HepG2 (cell line): ENCODE measurements around the gene ABHD15. TPM values are rescaled to one million over a fixed set of nuclear protein-coding genes. Genes with fewer than 3 reads are reported as not detected.
A peak's percentile ranks its signal among the peaks of the same experiment; 100 is the strongest.

Experiments used
- CBX1 ChIP-seq: IDR thresholded peaks from one replicate; pipeline ENCODE4 v1.6.1; 2016; ENCODE audit warnings: antibody characterized with exemption, low read depth
- ERF ChIP-seq: IDR thresholded peaks from 2 replicates; pipeline ENCODE4 v1.6.1; 2018; ENCODE audit warnings: missing biosample characterization, missing genetic modification reagents
- GABPB1 ChIP-seq: IDR thresholded peaks from 2 replicates; pipeline ENCODE4 v1.6.1; 2016; ENCODE audit warnings: mild to moderate bottlenecking, missing genetic modification reagents, moderate library complexity, missing compliant biosample characterization
- HOXA3 ChIP-seq: sonication (generic); formaldehyde crosslinking; IDR thresholded peaks from 2 replicates; pipeline ENCODE4 v1.5.0; 2020; ENCODE audit warnings: missing genetic modification reagents
- ISL2 ChIP-seq: sonication (generic); formaldehyde crosslinking; IDR thresholded peaks from 2 replicates; pipeline ENCODE4 v1.5.0; 2020; ENCODE audit warnings: missing genetic modification reagents
- NFATC3 ChIP-seq: sonication (generic); formaldehyde crosslinking; IDR thresholded peaks from 2 replicates; pipeline ENCODE4 v1.5.1; 2020; ENCODE audit warnings: mild to moderate bottlenecking, missing genetic modification reagents
- PAWR ChIP-seq: sonication (generic); formaldehyde crosslinking; IDR thresholded peaks from 2 replicates; pipeline ENCODE4 v1.4.0; 2020; ENCODE audit warnings: missing genetic modification reagents, mild to moderate bottlenecking, borderline replicate concordance
- PHB2 ChIP-seq: fragments of 450-650 bp; IDR thresholded peaks from 2 replicates; pipeline ENCODE4 v1.6.1; 2018; ENCODE audit not compliant: partially characterized antibody
- RAD51 ChIP-seq: fragments of 450-650 bp; IDR thresholded peaks from 2 replicates; pipeline ENCODE4 v1.6.1; 2016; ENCODE audit warnings: borderline replicate concordance
- SIN3A ChIP-seq: IDR thresholded peaks from 2 replicates; pipeline ENCODE4 v1.6.1; 2011; ENCODE audit warnings: low read depth, mild to moderate bottlenecking, control low read depth, low read length, borderline replicate concordance
- SIX4 ChIP-seq: sonication (generic); formaldehyde crosslinking; IDR thresholded peaks from 2 replicates; pipeline ENCODE4 v1.4.0; 2020; ENCODE audit warnings: missing genetic modification reagents
- SMAD1 ChIP-seq: sonication (generic); formaldehyde crosslinking; IDR thresholded peaks from 2 replicates; pipeline ENCODE4 v1.4.0; 2020; ENCODE audit warnings: missing genetic modification reagents, low read depth, mild to moderate bottlenecking, borderline replicate concordance
- ZC3H13 ChIP-seq: sonication (generic); formaldehyde crosslinking; IDR thresholded peaks from 2 replicates; pipeline ENCODE4 v1.8.1; 2023; ENCODE audit warnings: mild to moderate bottlenecking, missing genetic modification reagents, moderate library complexity
- ZFP1 ChIP-seq: IDR thresholded peaks from 2 replicates; pipeline ENCODE4 v1.6.1; 2016
- ZNF563 ChIP-seq: sonication (generic); formaldehyde crosslinking; IDR thresholded peaks from 2 replicates; pipeline ENCODE4 v1.8.0; 2022; ENCODE audit warnings: mild to moderate bottlenecking, moderate library complexity, missing genetic modification reagents
- ZNF570 ChIP-seq: sonication (generic); formaldehyde crosslinking; IDR thresholded peaks from 2 replicates; pipeline ENCODE4 v1.4.0; 2020; ENCODE audit warnings: mild to moderate bottlenecking, missing genetic modification reagents, borderline replicate concordance
- ZNF589 ChIP-seq: sonication (generic); formaldehyde crosslinking; conservative IDR thresholded peaks from 2 replicates; pipeline ENCODE4 v1.8.0; 2022; ENCODE audit warnings: mild to moderate bottlenecking, moderate library complexity, missing genetic modification reagents
- ZNF660 ChIP-seq: sonication (generic); formaldehyde crosslinking; IDR thresholded peaks from 2 replicates; pipeline ENCODE4 v1.5.1; 2020; ENCODE audit warnings: mild to moderate bottlenecking, low read depth, missing genetic modification reagents, borderline replicate concordance
- polyA plus RNA-seq, 8 experiments: library from polyadenylated mRNA; depleted of rRNA in 3 of 8; stranded (reverse) in 7 of 8; unstranded in 1 of 8; fragments of >200 nt; fragmentation: Illumina TruSeq in 4 of 8; extraction: Trizol in 4 of 8; gene quantifications; 2 replicates each; pipeline versions ENCODE4 v1.2.1 to v1.2.3, GENCODE V29; 2011 to 2016; ENCODE audit warnings: low read depth in 4 of 8, missing spikeins in 1 of 8, mixed read lengths in 1 of 8; ENCODE audit not compliant: insufficient read depth in 1 of 8
- total RNA-seq, 5 experiments: library from RNA; depleted of rRNA; stranded (reverse); fragments of >200 nt; fragmentation: Illumina TruSeq; extraction: Trizol; gene quantifications; 2 replicates each; pipeline ENCODE4 v1.2.3, GENCODE V29; 2016; ENCODE audit warnings: low read depth in 1 of 5
- TF ChIP-seq, protein P1 (sequence below): fragments of 450-650 bp; IDR thresholded peaks from 2 replicates; pipeline ENCODE4 v1.6.1; 2016
- TF ChIP-seq, protein P2 (sequence below): sonication (generic); formaldehyde crosslinking; IDR thresholded peaks from 2 replicates; pipeline ENCODE4 v1.4.0; 2020; ENCODE audit warnings: missing genetic modification reagents, borderline replicate concordance
- TF ChIP-seq, protein P3 (sequence below): sonication (generic); formaldehyde crosslinking; IDR thresholded peaks from 2 replicates; pipeline ENCODE4 v1.4.0; 2020; ENCODE audit warnings: mild to moderate bottlenecking, low read depth, missing genetic modification reagents

The ABHD15 gene
- total and polyA plus RNA-seq, 2 of the 13 experiments (the other 11 are each of a cell fraction or from before 2014, with no cell fraction given), result 2.4 to 7.7 TPM

DNA sequence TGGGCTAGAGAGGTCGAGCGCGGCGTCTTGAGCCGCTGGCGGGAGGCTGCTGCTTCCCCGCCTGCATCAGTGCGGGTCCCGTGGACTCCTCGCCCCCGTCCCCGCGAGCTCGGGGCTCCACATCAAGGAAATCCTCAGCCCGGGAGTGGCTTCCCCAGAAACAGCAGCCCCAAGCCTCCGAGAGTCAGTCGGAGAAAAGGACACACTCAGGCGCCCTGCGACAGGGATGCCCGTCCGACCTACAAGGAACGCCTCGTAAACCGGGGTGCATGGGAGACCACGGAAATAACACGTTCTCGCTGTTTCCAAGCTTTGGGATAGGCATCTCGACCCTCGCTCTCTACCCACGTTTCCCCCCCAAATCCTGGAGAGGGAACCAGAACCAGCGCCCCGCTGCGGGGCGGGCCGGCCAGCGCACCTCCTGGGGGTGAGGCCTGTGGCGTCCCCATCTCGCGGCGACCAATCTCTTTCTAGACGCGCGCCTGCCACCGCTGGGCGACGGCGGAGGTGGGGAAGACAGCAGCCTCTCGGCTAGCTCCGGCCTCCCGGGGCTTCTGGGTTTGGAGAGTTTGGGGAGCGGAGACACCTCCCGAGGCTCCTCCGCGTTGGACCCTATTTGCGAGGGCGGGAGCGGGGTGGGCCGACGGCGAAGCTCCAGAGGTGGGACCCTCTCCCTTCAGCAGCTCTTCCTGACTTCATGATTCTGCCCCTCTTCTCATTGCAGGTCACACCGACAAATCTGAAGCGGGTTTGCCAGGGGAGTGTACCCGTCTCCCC lies 905 bp upstream of the ABHD15 start (continued):
- peak; percentile 24; the same call in 1 of the 2 replicates for TF ChIP-seq SIN3A
- no peak for TF ChIP-seq SIX4 (CRISPR knock-in tag)
- no peak for TF ChIP-seq RAD51
- TF ChIP-seq PHB2, result no peak
- TF ChIP-seq GABPB1, result peak; percentile 26; the same call in 1 of the 2 replicates
- TF ChIP-seq NFATC3 (CRISPR knock-in tag), result no peak
- no peak for TF ChIP-seq ZNF570
- TF ChIP-seq HOXA3 (CRISPR knock-in tag), result no peak
- TF ChIP-seq, protein P1, sequence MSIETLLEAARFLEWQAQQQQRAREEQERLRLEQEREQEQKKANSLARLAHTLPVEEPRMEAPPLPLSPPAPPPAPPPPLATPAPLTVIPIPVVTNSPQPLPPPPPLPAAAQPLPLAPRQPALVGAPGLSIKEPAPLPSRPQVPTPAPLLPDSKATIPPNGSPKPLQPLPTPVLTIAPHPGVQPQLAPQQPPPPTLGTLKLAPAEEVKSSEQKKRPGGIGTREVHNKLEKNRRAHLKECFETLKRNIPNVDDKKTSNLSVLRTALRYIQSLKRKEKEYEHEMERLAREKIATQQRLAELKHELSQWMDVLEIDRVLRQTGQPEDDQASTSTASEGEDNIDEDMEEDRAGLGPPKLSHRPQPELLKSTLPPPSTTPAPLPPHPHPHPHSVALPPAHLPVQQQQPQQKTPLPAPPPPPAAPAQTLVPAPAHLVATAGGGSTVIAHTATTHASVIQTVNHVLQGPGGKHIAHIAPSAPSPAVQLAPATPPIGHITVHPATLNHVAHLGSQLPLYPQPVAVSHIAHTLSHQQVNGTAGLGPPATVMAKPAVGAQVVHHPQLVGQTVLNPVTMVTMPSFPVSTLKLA, result no peak
- TF ChIP-seq, protein P2, sequence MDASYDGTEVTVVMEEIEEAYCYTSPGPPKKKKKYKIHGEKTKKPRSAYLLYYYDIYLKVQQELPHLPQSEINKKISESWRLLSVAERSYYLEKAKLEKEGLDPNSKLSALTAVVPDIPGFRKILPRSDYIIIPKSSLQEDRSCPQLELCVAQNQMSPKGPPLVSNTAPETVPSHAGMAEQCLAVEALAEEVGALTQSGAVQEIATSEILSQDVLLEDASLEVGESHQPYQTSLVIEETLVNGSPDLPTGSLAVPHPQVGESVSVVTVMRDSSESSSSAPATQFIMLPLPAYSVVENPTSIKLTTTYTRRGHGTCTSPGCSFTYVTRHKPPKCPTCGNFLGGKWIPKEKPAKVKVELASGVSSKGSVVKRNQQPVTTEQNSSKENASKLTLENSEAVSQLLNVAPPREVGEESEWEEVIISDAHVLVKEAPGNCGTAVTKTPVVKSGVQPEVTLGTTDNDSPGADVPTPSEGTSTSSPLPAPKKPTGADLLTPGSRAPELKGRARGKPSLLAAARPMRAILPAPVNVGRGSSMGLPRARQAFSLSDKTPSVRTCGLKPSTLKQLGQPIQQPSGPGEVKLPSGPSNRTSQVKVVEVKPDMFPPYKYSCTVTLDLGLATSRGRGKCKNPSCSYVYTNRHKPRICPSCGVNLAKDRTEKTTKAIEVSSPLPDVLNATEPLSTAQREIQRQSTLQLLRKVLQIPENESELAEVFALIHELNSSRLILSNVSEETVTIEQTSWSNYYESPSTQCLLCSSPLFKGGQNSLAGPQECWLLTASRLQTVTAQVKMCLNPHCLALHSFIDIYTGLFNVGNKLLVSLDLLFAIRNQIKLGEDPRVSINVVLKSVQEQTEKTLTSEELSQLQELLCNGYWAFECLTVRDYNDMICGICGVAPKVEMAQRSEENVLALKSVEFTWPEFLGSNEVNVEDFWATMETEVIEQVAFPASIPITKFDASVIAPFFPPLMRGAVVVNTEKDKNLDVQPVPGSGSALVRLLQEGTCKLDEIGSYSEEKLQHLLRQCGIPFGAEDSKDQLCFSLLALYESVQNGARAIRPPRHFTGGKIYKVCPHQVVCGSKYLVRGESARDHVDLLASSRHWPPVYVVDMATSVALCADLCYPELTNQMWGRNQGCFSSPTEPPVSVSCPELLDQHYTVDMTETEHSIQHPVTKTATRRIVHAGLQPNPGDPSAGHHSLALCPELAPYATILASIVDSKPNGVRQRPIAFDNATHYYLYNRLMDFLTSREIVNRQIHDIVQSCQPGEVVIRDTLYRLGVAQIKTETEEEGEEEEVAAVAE (CRISPR knock-in tag), result no peak
- no peak for TF ChIP-seq PAWR
- TF ChIP-seq SMAD1 (CRISPR knock-in tag), result no peak
- TF ChIP-seq ZFP1 (CRISPR knock-in tag), result no peak
- peak; percentile 62; the same call in 1 of the 2 replicates for TF ChIP-seq ZC3H13 (CRISPR knock-in tag)
- TF ChIP-seq ZNF589 (CRISPR knock-in tag), result peak; percentile 66; the same call in 1 of the 2 replicates
- no peak for TF ChIP-seq CBX1
- TF ChIP-seq ISL2 (CRISPR knock-in tag), result 0 out of 2 replicates have a peak, but pooled peaks have one; percentile 10
- TF ChIP-seq, protein P3, sequence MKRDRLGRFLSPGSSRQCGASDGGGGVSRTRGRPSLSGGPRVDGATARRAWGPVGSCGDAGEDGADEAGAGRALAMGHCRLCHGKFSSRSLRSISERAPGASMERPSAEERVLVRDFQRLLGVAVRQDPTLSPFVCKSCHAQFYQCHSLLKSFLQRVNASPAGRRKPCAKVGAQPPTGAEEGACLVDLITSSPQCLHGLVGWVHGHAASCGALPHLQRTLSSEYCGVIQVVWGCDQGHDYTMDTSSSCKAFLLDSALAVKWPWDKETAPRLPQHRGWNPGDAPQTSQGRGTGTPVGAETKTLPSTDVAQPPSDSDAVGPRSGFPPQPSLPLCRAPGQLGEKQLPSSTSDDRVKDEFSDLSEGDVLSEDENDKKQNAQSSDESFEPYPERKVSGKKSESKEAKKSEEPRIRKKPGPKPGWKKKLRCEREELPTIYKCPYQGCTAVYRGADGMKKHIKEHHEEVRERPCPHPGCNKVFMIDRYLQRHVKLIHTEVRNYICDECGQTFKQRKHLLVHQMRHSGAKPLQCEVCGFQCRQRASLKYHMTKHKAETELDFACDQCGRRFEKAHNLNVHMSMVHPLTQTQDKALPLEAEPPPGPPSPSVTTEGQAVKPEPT (CRISPR knock-in tag), result no peak
- TF ChIP-seq ERF (CRISPR knock-in tag), result no peak
- TF ChIP-seq ZNF563, result peak; percentile 53
- TF ChIP-seq ZNF660 (CRISPR knock-in tag), result no peak
